Peyer's patch (tissue), 4 donors: Measurements from ENCODE around the gene MPP2.

ENCODE experiments used
- CTCF ChIP-seq, 6 experiments: fragments of 450-650 bp in 4 of 6; fragments of 200-600 bp in 2 of 6; sonication (generic) in 1 of 6; IDR thresholded peaks; one replicate each; pipeline ENCODE4 v1.5.1; 2017 to 2019; ENCODE audit warnings: antibody characterized with exemption in 6 of 6, mild to moderate bottlenecking in 3 of 6, moderate library complexity in 1 of 6
- POLR2A ChIP-seq, 2 donors: fragments of 450-650 bp; IDR thresholded peaks; one replicate each; pipeline ENCODE4 v1.5.1; 2017; ENCODE audit warnings: antibody characterized with exemption in 2 of 2, mild to moderate bottlenecking in 2 of 2, moderate library complexity in 2 of 2

GRCh38 chr17:43888548-43888947 is 18.8 kb downstream of the MPP2 start:
- TF ChIP-seq CTCF (IDR thresholded peaks at IDR 0.05) = no peak
- no peak for TF ChIP-seq POLR2A (IDR thresholded peaks at IDR 0.05)
